Epithelial cell of esophagus (primary cell): ENCODE results near the gene NAP1L1.

Experiments used
- DNase-seq: peaks from one replicate; pipeline ENCODE4 v3.0.0; 2010; ENCODE audit warnings: low read depth
- H3K4me3 ChIP-seq: 2 replicates; pipeline ENCODE4 v1.5.1; 2011; ENCODE audit warnings: mild to moderate bottlenecking, low read length, control low read depth
- CTCF ChIP-seq: IDR thresholded peaks from 2 replicates; pipeline ENCODE4 v1.5.1; 2011; ENCODE audit warnings: low read depth, mild to moderate bottlenecking, low read length, control low read depth, inconsistent platforms; ENCODE audit not compliant: insufficient read depth; ENCODE audit errors: missing control alignments

NAP1L1 gene

DNA sequence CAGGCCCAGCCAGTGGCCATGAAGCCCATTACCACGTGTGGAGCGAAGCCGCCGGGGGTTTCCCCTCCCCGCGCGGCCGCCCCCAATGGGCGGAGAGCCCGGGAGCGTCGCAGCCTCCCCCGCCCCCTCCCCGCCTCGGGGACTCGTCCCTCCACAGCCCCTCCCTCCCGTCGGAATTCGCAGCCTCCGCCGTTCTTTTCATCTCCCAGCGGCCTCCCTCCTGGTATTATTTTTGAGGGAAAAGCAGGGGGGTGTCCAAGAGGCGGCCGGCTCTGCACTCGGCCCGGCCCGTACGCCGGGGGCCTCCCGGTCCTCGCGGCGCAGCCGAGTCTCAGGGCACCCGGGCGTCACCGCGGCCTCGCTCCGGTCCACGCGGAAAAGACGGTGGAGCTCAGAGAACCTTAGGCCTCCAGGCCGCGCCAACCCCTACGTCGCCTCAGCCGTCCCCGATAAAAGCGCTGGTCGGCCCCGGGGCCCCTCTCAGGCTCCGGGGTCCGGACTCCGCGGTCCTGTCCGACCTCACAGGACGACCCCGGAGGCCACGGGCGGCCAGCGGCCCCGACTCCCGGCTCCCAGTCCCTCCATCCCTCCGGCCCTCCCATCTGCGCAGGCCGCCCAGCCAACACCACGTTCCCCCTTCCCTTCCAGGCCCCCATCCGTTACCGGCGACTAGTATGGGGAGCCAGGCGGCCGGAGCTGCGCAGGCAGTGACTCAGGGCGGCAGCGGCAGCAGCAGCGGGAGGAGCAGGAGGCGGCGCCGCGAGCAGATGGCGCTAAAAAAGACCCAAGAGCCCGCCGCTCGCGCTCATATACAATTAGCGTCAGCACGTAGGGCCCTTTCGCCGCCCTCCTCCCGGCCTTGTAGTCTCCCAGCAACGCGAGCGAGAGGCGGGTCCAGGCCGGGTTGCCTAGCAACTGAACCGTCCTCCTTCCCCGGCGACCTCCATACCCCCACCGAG, at the start of gene NAP1L1:
NAP1L1 (minus strand) TSS at position 782 of the 959 bp plus-strand sequence. CDS start 10,466 bp downstream, outside the sequence.
- DNase-seq, result peak; percentile 99
- no peak for TF ChIP-seq CTCF
- H3K4me3 ChIP-seq, result peak within 1 kb of the TSS; percentile 74

GRCh38 chr12:76127588-76127987, 43.1 kb upstream of the NAP1L1 start:
- H3K4me3 ChIP-seq, result no peak overlapping the region
- no peak for TF ChIP-seq CTCF
- DNase-seq, result no peak

GRCh38 chr12:76124456-76124855, 40.0 kb upstream of the NAP1L1 start:
- no peak for DNase-seq
- TF ChIP-seq CTCF, result no peak
- H3K4me3 ChIP-seq, result no peak overlapping the region

GRCh38 chr12:76123259-76124212, 39.1 kb upstream of the NAP1L1 start:
- no peak overlapping the region for H3K4me3 ChIP-seq
- DNase-seq, result peak; percentile 38
- no peak for TF ChIP-seq CTCF

GRCh38 chr12:76119887-76120286, 35.4 kb upstream of the NAP1L1 start:
- no peak overlapping the region for H3K4me3 ChIP-seq
- DNase-seq, result no peak
- no peak for TF ChIP-seq CTCF

GRCh38 chr12:76117751-76118150, 33.3 kb upstream of the NAP1L1 start:
- TF ChIP-seq CTCF, result no peak
- no peak overlapping the region for H3K4me3 ChIP-seq
- no peak for DNase-seq
